GM12878 (cell line): Measurements from ENCODE around the gene SH3BP5. TPM values are rescaled to one million over a fixed set of nuclear protein-coding genes. Genes with fewer than 3 reads are reported as not detected.

Experiments
- ATAC-seq: fragments of 200-7000 bp; cut with Tn5 transposase; 3 replicates; pipeline ENCODE4 v1.9.1; 2020; ENCODE audit warnings: mild to moderate bottlenecking, moderate library complexity
- BruUV-seq: library from RNA; stranded (reverse); fragments of 400-500 nt; replicated peaks from 2 replicates; lab custom pipeline; 2021; lab: Mats Ljungman, UMichigan
- CTCF ChIA-PET: fragments of 300-600 bp; sonication (Branson Sonifier 250); formaldehyde crosslinking; extraction: SDS; loops from one replicate; lab custom pipeline; 2021; ENCODE audit warnings: inconsistent platforms; lab: Yijun Ruan, JAX
- POLR2A ChIA-PET: fragments of 350-600 bp; formaldehyde crosslinking; extraction: SDS; loops from one replicate; lab custom pipeline; 2021; ENCODE audit warnings: inconsistent platforms; lab: Charles Lee
- RAD21 ChIA-PET: fragments of 300-600 bp; sonication (Branson Sonifier 250); formaldehyde crosslinking; loops from one replicate; lab custom pipeline; 2023; ENCODE audit warnings: antibody characterized with exemption; ENCODE audit not compliant: unreplicated experiment; lab: Charles Lee
- SMC1A ChIA-PET: fragments of 300-600 bp; sonication (Branson Sonifier 250); formaldehyde crosslinking; loops from one replicate; lab custom pipeline; 2023; ENCODE audit not compliant: unreplicated experiment, uncharacterized antibody; lab: Charles Lee
- DNase-seq: peaks from one replicate; pipeline ENCODE4 v3.0.0-alpha.2; 2011; ENCODE audit warnings: low read depth, low spot score
- FAIRE-seq: peaks from 3 replicates; lab custom pipeline; 2011; peaks lifted over from hg19 to GRCh38; lab: Jason Lieb, UNC
- H2AFZ ChIP-seq: 2 replicates; pipeline ENCODE4 v1.6.0; 2011; ENCODE audit warnings: low read depth, low read length, control low read depth; ENCODE audit not compliant: control insufficient read depth
- H3K27ac ChIP-seq: 2 replicates; pipeline ENCODE4 v1.5.1; 2011; ENCODE audit warnings: control low read depth; ENCODE audit not compliant: control insufficient read depth, insufficient read depth
- H3K27me3 ChIP-seq, 2 experiments: replicated peaks in 1 of 2; 2 replicates each; pipeline versions ENCODE4 v1.6.0 to v1.6.1; 2011; ENCODE audit warnings: low read length in 1 of 2; ENCODE audit not compliant: control insufficient read depth in 2 of 2, insufficient read depth in 2 of 2
- H3K36me3 ChIP-seq, 2 experiments: 2 replicates each; pipeline ENCODE4 v1.5.1; 2011; ENCODE audit warnings: low read length in 1 of 2; ENCODE audit not compliant: control insufficient read depth in 2 of 2, insufficient read depth in 2 of 2
- H3K4me1 ChIP-seq: 2 replicates; pipeline ENCODE4 v1.6.1; 2011; ENCODE audit warnings: mild to moderate bottlenecking, low read length, moderate library complexity, mixed read lengths; ENCODE audit not compliant: control insufficient read depth, insufficient read depth
- H3K4me2 ChIP-seq: 2 replicates; pipeline ENCODE4 v1.6.0; 2011; ENCODE audit warnings: control low read depth; ENCODE audit not compliant: control insufficient read depth, insufficient read depth
- H3K4me3 ChIP-seq: fragments of 200-600 bp; sonication (generic); 2 replicates; pipeline ENCODE4 v1.5.1; 2016
- H3K79me2 ChIP-seq: 2 replicates; pipeline ENCODE4 v1.6.0; 2011; ENCODE audit warnings: low read length; ENCODE audit not compliant: control insufficient read depth, insufficient read depth
- H3K9ac ChIP-seq: 2 replicates; pipeline ENCODE4 v1.8.0; 2011; ENCODE audit warnings: low read length, control low read depth, mixed read lengths; ENCODE audit not compliant: control insufficient read depth, insufficient read depth
- H3K9me3 ChIP-seq: replicated peaks from 3 replicates; pipeline ENCODE4 v1.5.1; 2011; ENCODE audit warnings: mild to moderate bottlenecking, low read length; ENCODE audit not compliant: control insufficient read depth, insufficient read depth
- H4K20me1 ChIP-seq: 2 replicates; pipeline ENCODE4 v1.6.0; 2011; ENCODE audit not compliant: control insufficient read depth, insufficient read depth
- ETV6 ChIP-seq, 2 experiments: fragments of 450-650 bp in 1 of 2; IDR thresholded peaks in 1 of 2; conservative IDR thresholded peaks in 1 of 2; 2 replicates each; pipeline ENCODE4 v1.6.1; 2014; ENCODE audit warnings: antibody characterized with exemption in 1 of 2, borderline replicate concordance in 1 of 2, low read depth in 1 of 2, mild to moderate bottlenecking in 1 of 2, moderate library complexity in 1 of 2
- HSF1 ChIP-seq: fragments of 150-350 bp; IDR thresholded peaks from 2 replicates; pipeline ENCODE4 v1.6.1; 2014; ENCODE audit warnings: mild to moderate bottlenecking, low read depth, low read length
- MEF2A ChIP-seq: IDR thresholded peaks from 2 replicates; pipeline ENCODE4 v1.6.1; 2011; ENCODE audit warnings: low read depth, mild to moderate bottlenecking, low read length, moderate library complexity; ENCODE audit not compliant: insufficient read depth
- PML ChIP-seq: IDR thresholded peaks from 2 replicates; pipeline ENCODE4 v1.6.1; 2012; ENCODE audit warnings: low read length, inconsistent platforms
- RUNX3 ChIP-seq: IDR thresholded peaks from 2 replicates; pipeline ENCODE4 v1.6.1; 2012; ENCODE audit warnings: low read length, inconsistent platforms
- ZBED1 ChIP-seq: IDR thresholded peaks from 2 replicates; pipeline ENCODE4 v1.6.1; 2016; ENCODE audit warnings: borderline replicate concordance
- WGBS: methylation state at CpG from one replicate; pipeline ENCODE4 v1.1.6; 2016; ENCODE audit warnings: low lambda C conversion rate; ENCODE audit not compliant: insufficient replicate concordance, insufficient coverage; ENCODE audit errors: missing lambda C conversion rate; 5-methylcytosine and 5-hydroxymethylcytosine counted together
- in situ Hi-C: fragments of 300-500 bp; cut with MboI; formaldehyde crosslinking; loops from 9 replicates; pipeline ENCODE4 v1.14.3; 2018; ENCODE audit warnings: mixed read lengths
- intact Hi-C: fragments of 100-400 bp; cut with micrococcal nuclease; formaldehyde crosslinking; loops from one replicate; pipeline ENCODE4 v1.14.2; 2022; ENCODE audit not compliant: unreplicated experiment
- polyA plus RNA-seq, 11 experiments: library from polyadenylated mRNA; depleted of rRNA in 4 of 11; unstranded in 6 of 11; stranded (reverse) in 5 of 11; fragments of >200 nt; fragmentation: Nextera tagmentation in 4 of 11; fragmentation: Illumina TruSeq in 1 of 11; extraction: Ambion mirVana in 4 of 11; extraction: Trizol in 1 of 11; gene quantifications; 1 replicate in 1 of 11; 2 replicates in 10 of 11; pipeline versions ENCODE4 v1.2.1 to v1.2.3, GENCODE V29; 2011 to 2016; ENCODE audit warnings: inconsistent platforms in 2 of 11, missing spikeins in 2 of 11, low read depth in 1 of 11
- total RNA-seq, 4 experiments: library from RNA; depleted of rRNA in 3 of 4; stranded (reverse); fragments of >200 nt in 3 of 4; fragmentation: Illumina TruSeq in 1 of 4; extraction: Trizol in 1 of 4; gene quantifications; 2 replicates each; pipeline versions ENCODE4 v1.2.1 to v1.2.3, GENCODE V29; 2013 to 2021

The SH3BP5 gene
- total and polyA plus RNA-seq, 10 of the 15 experiments (the other 5 are each of a cell fraction or from before 2014, with no cell fraction given): 14.9 to 87.5 (median 43.7) TPM

- no peak overlapping the region for H3K4me3 ChIP-seq
- H3K36me3 ChIP-seq: peaks cover 0 to 19% of the 10 kb centered on the region in 2 experiments; a peak in 3 of 4 replicates
- no peaks in the 10 kb centered on the region for H4K20me1 ChIP-seq
- H2AFZ ChIP-seq: no peak overlapping the region
- no TSS peak for BruUV-seq
- in situ Hi-C loops (no loop called here), intact Hi-C loops (no loop called here)
- no peaks in the 10 kb centered on the region for H3K9me3 ChIP-seq
- DNase-seq (no peak), ATAC-seq (no peak), FAIRE-seq (no peak)
- H3K4me1 ChIP-seq: peaks cover 26% of the 10 kb centered on the region
- no peak overlapping the region for H3K9ac ChIP-seq
- ChIA-PET SMC1A (interaction anchor here (0.9 to 1.8 kb wide), 8 partner anchors 8 to 109 kb away, joined by 3 to 10 read pairs (median 4); no protein-coding TSS in a partner anchor), CTCF (interaction anchor here (1.2 to 1.9 kb wide), 4 partner anchors 11 to 28 kb away, joined by 3 to 6 read pairs (median 4); no protein-coding TSS in a partner anchor), POLR2A (no interaction called here), RAD21 (interaction anchor here (0.7 kb wide), 1 partner anchor 41 kb away, joined by 3 read pairs; no protein-coding TSS in a partner anchor)
- no peaks in the 10 kb centered on the region for H3K27me3 ChIP-seq
- peaks cover 2% of the 10 kb centered on the region; the same call in 1 of the 2 replicates for H3K79me2 ChIP-seq
- WGBS: 69% methylated on average over 6 of the region's 6 CpGs
- TF ChIP-seq ETV6 (conservative IDR thresholded peaks at IDR 0.05 in 1 of 2, IDR thresholded peaks at IDR 0.05 in 1 of 2; ENCODE audit: borderline replicate concordance in 1 of 2, low read depth in 1 of 2) (no peak), ZBED1 (no peak), PML (no peak), RUNX3 (no peak), MEF2A (no peak), HSF1 (no peak)
- H3K27ac ChIP-seq: no peak overlapping the region
- no peak overlapping the region for H3K4me2 ChIP-seq
Measured at GRCh38 chr3:15295506-15295905, 36.9 kb downstream of the SH3BP5 start.
